ENCODE data around the gene POLR3A.
A peak's percentile ranks its signal among the peaks of the same experiment; 100 is the strongest.
"Not testable (repeated sequence)": the region's sequence is repeated elsewhere in the genome, so short reads cannot be mapped to it uniquely, and the experiment has no call there.

The POLR3A gene

GRCh38 chr10:78029269-78030226, at the start of gene POLR3A:
TSS of gene POLR3A (minus strand) at chr10:78029515. CDS start at chr10:78029407, 108 bp downstream.
- peak; percentile 63 for DNase-seq

- peak; percentile 71 for DNase-seq
These were observed 49.4 kb upstream of the POLR3A start for GRCh38 chr10:78078539-78079330.

- DNase-seq: not testable (repeated sequence)
These were observed 46.5 kb upstream of the POLR3A start for GRCh38 chr10:78075806-78076205.

GRCh38 chr10:78072504-78072903, 43.2 kb upstream of the POLR3A start:
- DNase-seq: no peak

- no peak for DNase-seq
These were observed 42.5 kb upstream of the POLR3A start for GRCh38 chr10:78071857-78072179.

- DNase-seq: no peak
These were observed 42.0 kb upstream of the POLR3A start for GRCh38 chr10:78071140-78071856.

GRCh38 chr10:78070726-78071125, 41.4 kb upstream of the POLR3A start:
- DNase-seq: no peak

- DNase-seq: not testable (repeated sequence)
These were observed 40.7 kb upstream of the POLR3A start for GRCh38 chr10:78070064-78070463.

- no peak for DNase-seq
These were observed 39.8 kb upstream of the POLR3A start for GRCh38 chr10:78069151-78069550.

GRCh38 chr10:78066728-78067430, 37.6 kb upstream of the POLR3A start:
- DNase-seq: no peak

- peak; percentile 14 for DNase-seq
These were observed 36.7 kb upstream of the POLR3A start for GRCh38 chr10:78066012-78066411.

GRCh38 chr10:78065611-78066010, 36.3 kb upstream of the POLR3A start:
- DNase-seq: no peak

- DNase-seq: not testable (repeated sequence)
These were observed 35.6 kb upstream of the POLR3A start for GRCh38 chr10:78064919-78065318.

- DNase-seq: no peak
These were observed 33.9 kb upstream of the POLR3A start for GRCh38 chr10:78063236-78063635.

GRCh38 chr10:78062296-78062695, 33.0 kb upstream of the POLR3A start:
- no peak for DNase-seq

GRCh38 chr10:78059906-78060702, 30.8 kb upstream of the POLR3A start:
- no peak for DNase-seq

GRCh38 chr10:78058562-78058961, 29.2 kb upstream of the POLR3A start:
- no peak for DNase-seq

- no peak for DNase-seq
These were observed 24.0 kb upstream of the POLR3A start for GRCh38 chr10:78053211-78053868.

GRCh38 chr10:78049851-78050250, 20.5 kb upstream of the POLR3A start:
- DNase-seq: no peak

- peak; percentile 67 for DNase-seq
These were observed 18.1 kb upstream of the POLR3A start for GRCh38 chr10:78047314-78047891.

Data from DMS79 treated with DMSO at 0.1 percent for 48 hours (cell line).